ENCODE results near the gene DSN1.

DSN1 gene, protein sequence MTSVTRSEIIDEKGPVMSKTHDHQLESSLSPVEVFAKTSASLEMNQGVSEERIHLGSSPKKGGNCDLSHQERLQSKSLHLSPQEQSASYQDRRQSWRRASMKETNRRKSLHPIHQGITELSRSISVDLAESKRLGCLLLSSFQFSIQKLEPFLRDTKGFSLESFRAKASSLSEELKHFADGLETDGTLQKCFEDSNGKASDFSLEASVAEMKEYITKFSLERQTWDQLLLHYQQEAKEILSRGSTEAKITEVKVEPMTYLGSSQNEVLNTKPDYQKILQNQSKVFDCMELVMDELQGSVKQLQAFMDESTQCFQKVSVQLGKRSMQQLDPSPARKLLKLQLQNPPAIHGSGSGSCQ

DNA sequence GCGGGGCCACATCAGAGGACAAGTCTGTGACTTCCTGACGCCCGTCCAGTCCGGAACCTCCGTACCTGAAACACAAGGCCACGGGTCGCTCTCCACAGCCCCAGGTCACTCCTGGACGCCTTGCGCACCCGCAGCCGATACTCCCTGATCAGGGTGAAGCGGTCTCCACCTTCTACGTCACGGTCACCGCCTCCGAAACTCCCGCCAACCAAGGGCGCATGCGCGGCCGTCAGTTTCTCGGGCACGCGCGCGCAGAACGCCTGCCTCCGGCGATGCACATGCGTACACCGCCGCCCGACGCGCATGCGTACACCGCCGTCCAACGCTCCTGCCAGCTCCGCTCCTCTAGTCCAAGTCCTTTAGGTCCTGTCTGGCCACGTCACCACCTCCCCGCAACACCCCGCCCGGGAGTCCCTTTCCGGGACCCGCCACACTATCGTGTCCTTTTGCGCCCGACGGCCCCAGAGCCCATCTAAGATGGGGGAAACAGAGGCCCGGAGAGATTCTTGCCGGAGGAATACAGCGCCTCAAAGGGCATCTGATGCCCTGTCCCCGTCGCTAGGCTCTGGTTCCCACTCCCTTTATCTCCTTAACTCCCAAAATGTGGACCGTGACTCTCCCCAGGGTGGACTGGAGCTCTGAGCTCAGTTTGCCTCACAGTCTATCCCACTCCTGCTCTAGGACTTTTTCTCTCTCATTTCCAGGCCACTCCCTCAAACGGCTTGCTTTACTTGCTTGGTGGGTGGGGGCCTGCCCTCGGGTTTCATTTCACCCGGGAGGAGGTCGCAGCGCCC is at the start of gene DSN1:
DSN1 (minus strand) TSS at position 167 of the 794 bp plus-strand sequence. CDS start 2,305 bp downstream, outside the sequence.
- peaks cover 20% of the 10 kb centered on the region for H3K4me1 Mint-ChIP-seq (ENCODE audit: low read depth)
- peaks cover 11% of the 10 kb centered on the region for H3K36me3 Mint-ChIP-seq (ENCODE audit: low read depth)
- no peaks in the 10 kb centered on the region for H3K9me3 Mint-ChIP-seq
- H3K4me3 Mint-ChIP-seq, result peak within 1 kb of the TSS; percentile 87
- no peaks in the 10 kb centered on the region for H3K27me3 Mint-ChIP-seq
- peak within 1 kb of the TSS; percentile 96 for H3K27ac Mint-ChIP-seq

DNA sequence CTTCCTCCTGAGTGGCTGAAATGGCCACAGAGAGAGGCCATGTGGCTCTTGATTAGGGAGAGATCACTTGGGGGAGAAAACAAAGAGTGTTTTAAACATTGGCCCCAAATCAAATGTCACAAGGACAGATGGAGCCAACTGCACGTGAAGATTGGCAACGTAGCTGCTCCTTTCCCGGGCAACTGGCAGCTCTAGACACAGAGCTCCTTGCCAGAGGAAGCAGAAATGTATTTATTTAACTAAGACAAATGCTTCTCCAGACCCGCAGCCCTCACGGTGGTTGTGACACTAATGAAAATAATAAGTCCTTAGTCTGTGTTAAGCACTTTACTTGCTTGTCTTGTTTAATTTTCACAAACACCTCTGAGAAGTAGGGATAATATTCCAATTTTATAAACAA is 49.6 kb upstream of the DSN1 start:
- H3K9me3 Mint-ChIP-seq, result no peaks in the 10 kb centered on the region
- no peaks in the 10 kb centered on the region for H3K27me3 Mint-ChIP-seq
- no peak overlapping the region for H3K27ac Mint-ChIP-seq
- H3K36me3 Mint-ChIP-seq (ENCODE audit: low read depth), result no peaks in the 10 kb centered on the region
- H3K4me1 Mint-ChIP-seq (ENCODE audit: low read depth), result no peaks in the 10 kb centered on the region
- no peak overlapping the region for H3K4me3 Mint-ChIP-seq

DNA sequence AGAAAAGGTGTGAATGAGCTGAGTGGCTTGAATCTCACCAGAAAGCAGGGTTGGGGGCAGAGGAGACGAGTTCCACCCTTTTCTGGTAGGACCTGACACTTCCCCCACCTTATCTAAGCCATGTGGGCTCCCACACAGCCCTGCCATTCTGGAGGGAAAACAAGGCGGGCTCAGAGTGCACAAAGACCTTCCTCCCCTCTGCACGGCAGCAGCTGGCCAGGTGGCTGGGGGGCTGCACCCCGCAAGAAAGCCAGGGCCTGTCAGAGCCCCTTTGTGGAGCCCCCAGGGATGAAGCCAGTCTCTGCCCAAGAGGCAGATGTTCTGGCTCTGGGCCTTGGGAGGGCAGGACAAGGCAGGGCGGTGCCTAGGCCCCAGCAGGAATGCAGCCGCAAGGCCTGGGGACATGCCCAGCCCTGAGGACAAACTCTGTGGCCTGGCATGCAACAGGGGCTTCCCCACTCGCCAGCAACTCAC is 48.4 kb upstream of the DSN1 start:
- Mint-ChIP-seq H3K27ac (no peak overlapping the region), H3K4me1 (ENCODE audit: low read depth) (no peaks in the 10 kb centered on the region), H3K9me3 (no peaks in the 10 kb centered on the region), H3K4me3 (no peak overlapping the region), H3K27me3 (no peaks in the 10 kb centered on the region), H3K36me3 (ENCODE audit: low read depth) (no peaks in the 10 kb centered on the region)

DNA sequence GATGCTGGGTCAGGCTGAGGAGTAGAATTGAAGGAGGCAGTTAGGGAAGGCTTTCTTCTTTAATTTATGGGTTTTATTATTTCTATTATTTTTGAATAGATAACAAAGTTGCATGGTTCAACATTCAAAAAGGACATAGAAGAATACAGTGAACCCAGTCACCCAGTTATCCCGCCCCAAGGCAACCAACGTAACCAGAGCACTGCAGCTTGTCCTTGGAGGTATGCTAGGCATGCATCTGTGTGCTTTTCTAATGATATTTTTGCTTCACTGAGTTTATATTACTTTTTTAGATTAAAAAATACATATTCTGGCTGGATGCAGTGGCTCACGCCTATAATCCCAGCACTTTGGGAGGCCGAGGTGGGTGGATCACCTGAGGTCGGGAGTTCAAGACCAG is 47.4 kb upstream of the DSN1 start:
- Mint-ChIP-seq H3K4me3 (no peak overlapping the region), H3K27me3 (no peaks in the 10 kb centered on the region), H3K27ac (no peak overlapping the region), H3K9me3 (no peaks in the 10 kb centered on the region), H3K36me3 (ENCODE audit: low read depth) (no peaks in the 10 kb centered on the region), H3K4me1 (ENCODE audit: low read depth) (no peaks in the 10 kb centered on the region)

DNA sequence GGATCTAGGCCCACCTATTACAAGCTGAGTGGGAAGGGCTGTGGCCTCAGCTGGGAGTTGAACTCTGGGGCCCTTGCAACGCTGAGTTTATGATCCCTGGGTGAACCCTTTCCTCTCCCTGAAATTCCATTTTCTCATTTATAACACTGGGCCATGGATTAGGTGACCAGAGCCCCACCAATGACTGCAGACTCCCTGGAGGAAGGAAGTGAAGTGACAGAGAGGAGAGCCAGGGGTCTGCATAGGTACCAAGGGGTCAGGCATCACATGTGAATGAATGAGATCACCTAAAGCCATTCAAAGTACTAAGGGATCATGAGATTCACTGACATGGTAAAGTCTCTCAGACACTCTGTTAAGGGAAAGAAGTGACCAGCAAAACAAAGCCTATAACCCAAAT is 46.5 kb upstream of the DSN1 start:
- Mint-ChIP-seq H3K36me3 (ENCODE audit: low read depth) (no peaks in the 10 kb centered on the region), H3K9me3 (no peaks in the 10 kb centered on the region), H3K4me1 (ENCODE audit: low read depth) (no peaks in the 10 kb centered on the region), H3K27me3 (no peaks in the 10 kb centered on the region), H3K27ac (no peak overlapping the region), H3K4me3 (no peak overlapping the region)

DNA sequence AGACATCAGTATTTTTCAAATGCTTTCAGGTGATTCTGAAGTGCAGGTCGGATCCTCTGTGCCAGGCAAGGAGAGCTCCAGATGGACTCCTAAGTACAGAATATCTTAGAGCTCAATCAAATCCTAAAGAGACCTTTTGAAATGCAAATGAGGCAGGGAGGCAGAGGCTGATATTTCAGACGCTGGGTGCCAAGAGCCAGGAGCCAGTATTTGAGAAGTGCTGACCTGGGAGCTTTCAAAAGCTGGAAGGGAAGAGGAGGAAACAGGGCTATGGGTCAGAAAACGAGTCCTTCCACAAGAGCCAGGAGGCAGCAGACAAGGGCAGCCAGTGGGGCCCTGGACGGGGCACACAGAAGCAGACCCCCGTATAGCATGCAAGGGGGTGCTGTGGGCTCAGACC is 46.1 kb upstream of the DSN1 start:
- no peaks in the 10 kb centered on the region for H3K27me3 Mint-ChIP-seq
- H3K4me3 Mint-ChIP-seq, result no peak overlapping the region
- no peak overlapping the region for H3K27ac Mint-ChIP-seq
- H3K36me3 Mint-ChIP-seq (ENCODE audit: low read depth), result no peaks in the 10 kb centered on the region
- H3K9me3 Mint-ChIP-seq, result no peaks in the 10 kb centered on the region
- no peaks in the 10 kb centered on the region for H3K4me1 Mint-ChIP-seq (ENCODE audit: low read depth)

DNA sequence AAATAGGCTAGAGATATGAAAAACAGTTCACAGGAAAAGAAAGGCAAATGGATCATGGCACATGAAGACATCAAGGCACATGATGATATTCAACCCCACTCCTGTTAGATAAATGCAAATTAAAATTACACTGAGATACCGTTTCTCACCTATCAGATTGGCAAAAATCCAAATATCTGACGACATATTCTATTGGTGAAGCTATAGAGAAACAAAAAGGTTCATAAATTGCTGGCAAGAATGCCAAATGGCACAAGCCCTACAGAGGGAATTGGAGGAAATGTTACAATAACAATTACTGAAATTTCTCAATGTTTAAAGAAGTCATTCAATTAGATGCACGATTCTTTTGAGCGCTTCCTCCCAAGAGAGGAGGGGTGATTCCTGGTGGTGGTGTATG is 45.3 kb upstream of the DSN1 start:
- no peak overlapping the region for H3K27ac Mint-ChIP-seq
- no peak overlapping the region for H3K4me3 Mint-ChIP-seq
- H3K9me3 Mint-ChIP-seq, result no peaks in the 10 kb centered on the region
- H3K36me3 Mint-ChIP-seq (ENCODE audit: low read depth), result peaks cover under 1% of the 10 kb centered on the region
- no peaks in the 10 kb centered on the region for H3K27me3 Mint-ChIP-seq
- H3K4me1 Mint-ChIP-seq (ENCODE audit: low read depth), result no peaks in the 10 kb centered on the region

DNA sequence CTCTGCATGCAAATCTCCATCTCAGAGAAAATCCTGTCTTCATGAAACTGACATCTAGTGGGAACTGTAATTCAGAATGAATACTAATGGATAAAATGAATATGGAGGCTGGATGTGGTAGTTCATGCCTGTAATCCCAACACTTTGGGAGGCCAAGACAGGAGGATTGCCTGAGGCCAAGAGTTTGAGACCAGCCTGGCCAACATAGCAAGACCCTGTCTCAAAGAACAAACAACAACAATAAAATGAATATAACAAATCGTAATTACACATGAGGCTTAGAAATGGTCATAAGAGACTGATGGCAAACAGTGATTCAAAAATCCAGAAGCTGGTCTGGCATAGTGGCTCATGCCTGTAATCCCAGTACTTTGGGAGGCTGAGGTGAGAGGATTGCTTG is 44.6 kb upstream of the DSN1 start:
- Mint-ChIP-seq H3K36me3 (ENCODE audit: low read depth) (peaks cover 3% of the 10 kb centered on the region), H3K27ac (no peak overlapping the region), H3K4me3 (no peak overlapping the region), H3K4me1 (ENCODE audit: low read depth) (no peaks in the 10 kb centered on the region), H3K27me3 (no peaks in the 10 kb centered on the region), H3K9me3 (no peaks in the 10 kb centered on the region)

DNA sequence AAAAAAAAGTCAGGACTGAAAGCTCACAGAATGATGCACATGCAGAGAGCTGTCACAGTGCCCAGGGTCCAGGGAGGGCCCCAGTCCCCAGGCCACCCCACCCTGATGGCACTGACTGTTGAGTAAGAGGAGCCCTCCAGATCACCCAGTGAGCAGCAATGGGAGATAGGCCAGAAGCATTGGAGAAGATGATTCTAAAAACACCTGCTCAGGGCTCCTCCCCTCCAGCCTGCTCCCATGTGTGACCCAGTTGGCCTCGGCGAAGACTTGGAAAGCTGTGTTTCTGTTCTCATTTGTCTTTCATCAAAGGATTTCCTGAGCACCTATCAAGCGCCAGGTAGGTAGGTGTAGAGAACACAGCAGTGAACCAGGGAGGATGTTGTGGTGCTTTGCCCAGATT is 43.9 kb upstream of the DSN1 start:
- H3K4me3 Mint-ChIP-seq, result no peak overlapping the region
- H3K27ac Mint-ChIP-seq, result no peak overlapping the region
- no peaks in the 10 kb centered on the region for H3K4me1 Mint-ChIP-seq (ENCODE audit: low read depth)
- H3K36me3 Mint-ChIP-seq (ENCODE audit: low read depth), result peaks cover 3% of the 10 kb centered on the region
- H3K27me3 Mint-ChIP-seq, result no peaks in the 10 kb centered on the region
- H3K9me3 Mint-ChIP-seq, result no peaks in the 10 kb centered on the region

DNA sequence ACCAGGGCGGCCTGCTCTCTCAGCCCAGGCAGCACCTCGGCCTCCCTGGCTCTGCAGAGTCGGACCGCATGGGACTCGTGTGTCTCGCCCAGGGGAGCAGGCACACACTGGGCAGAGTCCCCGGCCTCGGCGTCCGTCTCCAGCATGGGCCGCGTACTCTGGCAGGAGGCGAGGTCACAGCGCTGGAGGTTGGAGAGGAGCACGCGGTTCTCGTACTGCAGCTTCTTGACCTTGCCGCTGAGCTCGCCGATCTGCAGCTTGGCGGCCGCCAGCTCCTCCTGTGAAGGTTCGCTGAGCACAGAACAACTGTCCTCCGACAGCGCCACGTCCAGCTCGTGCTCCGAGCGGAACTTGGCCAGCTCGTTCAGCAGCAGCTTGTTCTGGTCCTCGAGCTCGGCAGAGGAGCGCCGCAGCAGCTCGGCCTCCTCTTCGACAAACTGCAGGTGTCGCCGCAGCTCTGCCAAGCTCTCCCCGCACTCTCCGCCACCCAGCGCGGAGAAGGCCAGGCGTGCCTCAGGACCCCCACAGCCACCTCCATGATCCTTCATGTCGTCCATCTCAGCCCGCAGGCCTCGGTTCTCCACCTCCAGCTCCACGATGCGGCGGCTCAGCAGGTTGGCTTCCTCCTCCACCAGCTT is 42.0 kb upstream of the DSN1 start:
- Mint-ChIP-seq H3K4me1 (ENCODE audit: low read depth) (no peaks in the 10 kb centered on the region), H3K9me3 (no peaks in the 10 kb centered on the region), H3K4me3 (no peak overlapping the region), H3K27ac (no peak overlapping the region), H3K27me3 (no peaks in the 10 kb centered on the region), H3K36me3 (ENCODE audit: low read depth) (peaks cover 3% of the 10 kb centered on the region)

DNA sequence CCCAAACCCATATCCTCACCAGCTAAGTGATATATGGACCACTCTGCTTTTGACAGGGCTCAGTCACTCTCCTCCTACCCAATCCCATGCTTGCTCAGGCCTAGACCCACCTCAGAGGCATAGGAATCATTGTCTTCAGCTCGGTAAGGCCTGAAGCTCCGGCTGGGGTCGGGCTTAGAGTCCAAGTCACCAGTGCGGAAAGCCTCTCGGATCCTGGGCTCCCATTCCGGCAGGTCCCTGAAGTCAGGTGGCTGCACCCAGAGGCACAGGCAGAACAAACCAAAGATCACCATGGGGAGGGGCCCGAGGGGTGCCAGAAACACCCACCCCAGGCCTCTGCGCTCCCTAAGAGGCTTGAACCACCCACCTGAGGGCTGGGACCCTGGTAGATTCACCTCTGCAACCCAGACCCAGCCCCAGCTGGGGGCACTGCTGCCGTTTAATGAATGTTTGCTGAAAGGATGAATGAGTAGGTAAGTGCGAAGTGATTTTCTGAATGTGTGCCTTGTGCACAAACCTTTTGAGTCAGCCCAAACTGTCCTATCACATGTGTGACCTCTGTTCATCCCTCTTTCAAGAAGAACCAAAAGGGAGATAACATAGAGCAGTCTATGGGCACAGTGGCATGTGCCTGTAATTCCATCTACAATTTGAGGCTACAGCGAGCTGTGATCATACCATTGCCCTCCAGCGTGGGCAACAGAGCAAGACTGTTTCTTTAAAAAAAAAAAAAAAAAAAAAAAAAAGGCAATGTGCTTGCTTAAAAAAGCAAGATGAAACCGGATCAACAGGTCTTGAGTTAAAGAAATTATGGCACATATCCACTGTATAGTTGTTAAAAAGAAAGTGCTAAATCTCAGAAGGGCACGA is 39.3 kb upstream of the DSN1 start:
- Mint-ChIP-seq H3K27me3 (no peaks in the 10 kb centered on the region), H3K27ac (no peak overlapping the region), H3K36me3 (ENCODE audit: low read depth) (peaks cover 6% of the 10 kb centered on the region), H3K4me3 (no peak overlapping the region), H3K9me3 (no peaks in the 10 kb centered on the region), H3K4me1 (ENCODE audit: low read depth) (no peaks in the 10 kb centered on the region)

DNA sequence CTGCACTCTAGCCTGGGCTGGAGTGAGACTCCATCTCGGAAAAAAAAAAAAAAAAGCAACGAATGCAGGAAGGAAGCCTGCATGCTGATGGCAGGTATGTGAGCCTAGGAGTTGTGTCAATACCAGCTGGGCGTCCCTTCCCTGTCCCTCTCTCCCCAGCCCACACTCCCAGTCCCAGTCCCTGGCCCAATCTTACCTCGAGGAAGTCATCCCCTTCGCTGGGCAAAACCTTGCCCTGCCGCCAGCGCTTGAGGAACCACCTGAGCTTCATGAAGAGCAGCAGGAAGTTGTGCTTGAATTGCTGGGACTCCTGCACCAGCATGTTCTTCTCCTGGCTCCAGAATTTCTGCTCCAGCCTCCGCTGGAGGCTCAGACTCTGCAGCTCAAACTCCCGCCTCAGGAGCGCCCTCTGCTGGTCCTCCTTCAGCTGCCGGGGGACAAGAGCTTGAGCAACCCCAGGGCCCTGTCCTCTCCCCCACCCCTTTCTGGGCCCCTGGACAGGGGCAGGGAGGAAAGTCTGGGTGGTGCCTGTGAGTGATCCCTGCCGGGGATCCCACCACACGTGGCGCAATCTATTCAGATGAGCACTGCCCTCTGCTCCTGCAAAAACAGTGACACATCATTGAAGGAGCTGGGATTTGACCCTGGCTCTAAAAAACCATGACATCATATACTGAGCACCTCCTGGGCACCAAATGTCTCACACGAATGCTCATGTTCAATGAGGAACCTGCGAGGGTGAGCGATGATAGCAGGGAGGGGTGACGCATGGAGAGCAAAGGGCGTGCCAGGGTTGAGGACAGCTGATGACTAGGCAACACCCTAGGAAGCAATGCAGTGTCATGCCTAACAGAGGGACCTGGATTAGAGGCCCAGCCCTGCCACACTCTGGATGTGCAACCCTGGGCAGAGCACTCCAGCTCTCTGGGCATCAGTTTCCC is 35.0 kb upstream of the DSN1 start:
- H3K4me1 Mint-ChIP-seq (ENCODE audit: low read depth), result no peaks in the 10 kb centered on the region
- no peaks in the 10 kb centered on the region for H3K9me3 Mint-ChIP-seq
- peaks cover 3% of the 10 kb centered on the region for H3K36me3 Mint-ChIP-seq (ENCODE audit: low read depth)
- H3K4me3 Mint-ChIP-seq, result no peak overlapping the region
- H3K27ac Mint-ChIP-seq, result no peak overlapping the region
- no peaks in the 10 kb centered on the region for H3K27me3 Mint-ChIP-seq

DNA sequence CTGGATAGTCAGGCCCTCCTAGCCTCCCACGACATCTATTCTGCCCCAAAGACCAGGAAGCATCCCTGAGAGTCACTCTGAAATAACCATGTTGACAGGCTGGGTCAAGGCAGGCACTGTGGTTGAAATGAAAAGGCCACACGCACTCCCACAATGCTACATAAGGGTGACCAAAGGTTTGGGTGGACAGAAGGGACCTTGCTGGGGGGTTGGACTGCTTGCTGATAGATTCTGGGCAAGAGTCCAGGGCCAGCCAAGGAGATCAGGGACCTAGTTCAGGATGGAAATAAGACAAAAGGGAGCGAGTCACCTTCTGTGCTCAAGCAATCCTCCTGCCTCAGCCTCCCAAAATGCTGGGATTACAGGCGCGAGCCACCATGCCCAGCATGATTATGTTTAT is 32.5 kb upstream of the DSN1 start:
- H3K4me3 Mint-ChIP-seq, result no peak overlapping the region
- H3K36me3 Mint-ChIP-seq (ENCODE audit: low read depth), result peaks cover 10% of the 10 kb centered on the region
- no peaks in the 10 kb centered on the region for H3K9me3 Mint-ChIP-seq
- H3K4me1 Mint-ChIP-seq (ENCODE audit: low read depth), result no peaks in the 10 kb centered on the region
- H3K27ac Mint-ChIP-seq, result no peak overlapping the region
- H3K27me3 Mint-ChIP-seq, result no peaks in the 10 kb centered on the region

DNA sequence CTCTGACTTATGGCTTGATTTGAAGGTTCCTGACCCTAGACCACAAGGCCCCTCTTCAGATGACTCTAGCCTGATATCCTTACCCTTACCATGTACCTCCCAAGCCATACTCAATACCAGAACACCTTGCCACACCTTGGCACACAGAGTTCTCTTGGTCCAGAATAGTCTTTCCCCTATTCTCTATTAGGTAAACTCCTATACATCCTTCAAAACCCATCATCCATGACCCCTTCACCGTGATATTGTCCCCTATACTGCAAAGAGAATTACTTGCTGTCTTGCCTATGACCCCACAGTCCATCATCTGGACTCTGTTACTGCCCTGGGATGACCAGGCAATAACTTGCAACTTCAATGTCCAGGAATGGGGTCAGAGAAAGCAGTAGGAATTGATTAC is 31.8 kb upstream of the DSN1 start:
- Mint-ChIP-seq H3K4me1 (ENCODE audit: low read depth) (no peaks in the 10 kb centered on the region), H3K4me3 (no peak overlapping the region)

More for the DNA sequence above, 31.8 kb upstream of the DSN1 start:
- H3K27me3 Mint-ChIP-seq, result no peaks in the 10 kb centered on the region
- H3K36me3 Mint-ChIP-seq (ENCODE audit: low read depth), result peaks cover 11% of the 10 kb centered on the region
- no peak overlapping the region for H3K27ac Mint-ChIP-seq
- no peaks in the 10 kb centered on the region for H3K9me3 Mint-ChIP-seq

Measured in stimulated activated naive CD8-positive, alpha-beta T cell treated with anti-CD3 and anti-CD28 coated beads, Interleukin-15, Interleukin-2, amounts not matched to agents 100 ng/mL and 50 ng/mL, for 24 hours (primary cell).